NCI-H2227 (cell line): ENCODE data around the gene OSBPL5.

Experiments
- DNase-seq: peaks from one replicate; lab custom pipeline; 2025; ENCODE audit not compliant: unreplicated experiment; lab: John Stamatoyannopoulos, UW

Gene OSBPL5

DNA sequence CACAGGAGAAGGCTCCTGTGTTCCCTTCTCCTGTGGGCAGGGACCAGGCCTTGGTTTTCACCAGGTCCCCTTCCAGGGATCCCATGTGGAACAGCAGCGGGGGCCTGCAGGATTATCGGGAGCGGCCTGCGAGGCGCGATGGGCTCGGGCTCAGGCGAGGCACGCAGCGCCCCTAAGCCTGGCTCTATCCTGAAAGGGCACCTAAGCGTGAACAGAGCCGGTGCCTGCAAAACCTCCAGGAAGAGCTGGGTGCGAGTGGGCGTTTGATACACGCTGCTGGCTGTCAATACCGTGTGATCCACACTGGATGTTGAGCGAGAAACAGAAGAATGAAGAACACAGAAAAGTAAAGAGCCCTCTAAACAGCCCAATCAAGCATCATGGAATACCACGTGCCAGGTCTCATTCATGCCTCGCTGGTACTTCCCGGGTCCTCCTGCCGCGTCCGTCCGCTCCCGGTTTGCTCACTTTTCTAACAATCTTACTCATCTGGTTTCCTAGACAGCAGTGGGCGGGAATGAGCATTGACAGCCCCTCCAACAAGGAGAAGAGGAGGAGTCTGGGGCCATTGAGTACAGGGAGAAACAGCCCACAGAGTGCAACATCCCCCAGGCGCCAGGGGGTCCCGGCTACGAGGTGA, 12.5 kb downstream of the OSBPL5 start:
- no peak for DNase-seq

GRCh38 chr11:3150726-3151125, 14.4 kb downstream of the OSBPL5 start:
- DNase-seq = no peak

- no peak for DNase-seq
Measured at GRCh38 chr11:3149852-3150188, 15.3 kb downstream of the OSBPL5 start.

GRCh38 chr11:3148990-3149851, 15.9 kb downstream of the OSBPL5 start:
- DNase-seq = no peak

- no peak for DNase-seq
Measured at GRCh38 chr11:3148255-3148989, 16.7 kb downstream of the OSBPL5 start.

DNA sequence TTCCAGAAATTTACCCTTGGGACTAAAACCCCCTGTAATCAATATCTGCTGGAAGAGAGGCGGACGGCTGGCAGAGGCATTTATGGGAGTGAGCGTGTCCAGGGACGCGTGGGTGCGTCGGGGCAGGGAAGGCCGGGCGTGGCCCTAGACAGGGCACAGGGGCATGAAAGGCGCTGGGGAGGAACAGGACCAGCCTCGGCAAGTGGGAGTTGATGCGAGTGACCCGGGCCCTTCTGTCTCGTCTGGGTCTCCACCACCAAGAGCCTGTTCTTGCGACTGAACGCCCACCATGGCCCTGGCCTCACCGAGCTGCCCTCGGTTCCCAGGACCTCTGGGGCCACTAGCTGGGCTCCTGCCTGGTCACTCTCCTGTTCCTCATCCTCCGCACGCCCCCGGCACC, 17.5 kb downstream of the OSBPL5 start:
- DNase-seq = no peak

DNA sequence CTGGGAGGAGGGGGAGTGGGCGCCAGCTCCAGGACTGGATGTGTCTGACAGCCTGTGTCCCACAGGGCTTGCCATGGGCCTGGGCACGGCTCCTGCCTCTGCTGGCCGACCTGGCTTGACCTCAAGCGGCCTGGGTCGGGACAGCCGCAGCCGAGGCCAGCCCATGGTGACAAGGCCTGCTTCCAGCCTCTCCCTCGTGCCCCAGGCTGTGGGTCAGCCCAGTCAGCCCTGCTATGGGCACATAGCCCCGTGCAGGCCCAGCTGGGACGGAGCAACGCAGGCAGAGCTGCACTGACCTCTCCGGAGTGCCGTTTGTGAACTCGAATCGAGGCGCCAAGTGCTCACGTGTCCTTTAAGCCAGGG, 17.9 kb downstream of the OSBPL5 start:
- no peak for DNase-seq

GRCh38 chr11:3146612-3147256, 18.4 kb downstream of the OSBPL5 start:
- DNase-seq = no peak

DNA sequence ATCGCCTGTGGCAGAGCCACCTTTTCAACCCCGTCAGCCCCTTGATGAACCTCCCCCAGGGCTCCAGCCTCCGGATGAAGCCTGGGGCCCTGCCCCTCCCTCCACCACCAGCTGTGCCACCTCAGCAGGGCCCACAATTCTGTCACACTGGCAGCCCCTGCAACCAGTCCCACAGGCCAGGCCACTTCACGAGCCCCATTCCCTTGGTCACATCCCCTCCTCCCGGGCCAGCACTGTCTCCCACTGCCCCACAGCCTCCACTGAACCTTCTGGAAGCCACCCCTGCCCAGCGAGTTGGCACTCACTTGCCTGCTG, 19.9 kb downstream of the OSBPL5 start:
- no peak for DNase-seq

DNA sequence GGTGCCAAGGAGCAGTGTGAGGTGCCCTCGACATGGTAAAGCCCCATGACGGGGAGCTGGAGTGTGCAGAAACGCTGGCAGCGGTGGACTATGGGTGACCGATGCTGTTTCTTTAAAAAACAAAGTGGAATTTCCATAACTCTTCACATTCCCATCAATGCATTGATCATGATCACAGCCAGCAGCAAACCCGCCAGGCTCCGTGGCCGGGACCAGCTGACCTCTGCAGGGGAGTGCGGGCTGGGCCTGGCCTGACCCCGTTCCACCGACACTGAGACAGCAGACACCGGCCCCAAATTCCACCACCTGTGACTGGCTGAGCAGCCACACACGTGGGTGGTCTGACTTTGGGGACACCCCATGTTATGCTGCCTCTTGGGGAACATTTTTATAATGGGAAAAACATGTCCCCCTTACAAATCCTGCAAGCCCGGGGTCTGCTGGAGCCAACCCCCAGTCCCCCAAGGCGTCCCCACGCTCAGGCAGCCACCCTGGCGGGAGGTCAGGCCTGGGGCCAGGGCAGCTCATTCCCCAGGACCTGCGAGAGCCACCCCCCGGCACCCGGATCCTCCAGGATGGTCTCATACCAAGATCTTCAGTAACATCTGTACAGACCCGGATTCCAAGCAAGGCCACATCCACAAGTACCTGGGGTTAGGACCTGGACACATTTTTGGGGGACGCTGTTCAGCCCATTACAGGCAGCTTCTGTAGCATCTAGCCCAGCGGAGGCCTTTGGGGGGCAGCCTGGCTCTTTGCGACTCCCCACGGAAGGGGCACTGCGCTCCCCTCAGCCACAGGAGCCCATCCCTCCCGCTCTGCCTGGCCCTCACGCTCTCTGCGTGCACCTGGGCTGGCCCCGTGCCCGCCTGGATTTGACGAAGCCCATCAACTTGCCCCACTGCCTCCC, 20.6 kb downstream of the OSBPL5 start:
- no peak for DNase-seq

DNA sequence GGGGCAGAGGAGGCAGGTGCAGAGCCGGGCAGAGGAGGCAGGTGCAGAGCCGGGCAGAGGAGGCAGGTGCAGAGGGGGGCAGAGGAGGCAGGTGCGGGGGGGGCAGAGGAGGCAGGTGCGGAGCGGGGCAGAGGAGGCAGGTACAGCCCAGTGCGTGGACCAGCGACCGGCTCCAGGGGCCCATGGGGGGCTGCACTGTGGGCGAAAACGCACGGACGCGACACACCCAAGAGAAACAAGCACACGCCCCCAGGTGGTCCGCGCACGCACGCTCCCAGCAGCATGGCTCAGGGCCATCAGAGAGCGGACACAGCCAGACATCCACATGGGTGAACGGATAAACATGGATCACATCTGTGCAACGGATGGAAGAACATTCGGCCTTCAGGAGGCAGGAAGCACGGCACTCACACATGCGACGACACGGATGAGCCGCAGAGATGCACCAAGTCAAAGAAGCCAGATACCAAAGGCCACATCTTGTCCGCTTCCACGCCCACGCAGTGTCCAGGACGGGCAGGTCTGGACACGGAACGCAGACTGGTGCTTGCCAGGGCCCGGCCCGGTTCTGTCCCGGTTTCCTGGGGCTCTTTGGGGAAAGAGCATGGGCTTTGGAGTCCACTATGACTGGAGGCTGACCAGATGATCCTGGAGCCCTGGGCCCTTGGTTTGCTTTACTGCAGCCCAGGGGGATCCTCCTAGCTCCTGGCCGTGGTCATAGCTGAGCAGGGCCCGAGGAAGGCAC, 21.8 kb downstream of the OSBPL5 start:
- no peak for DNase-seq

DNA sequence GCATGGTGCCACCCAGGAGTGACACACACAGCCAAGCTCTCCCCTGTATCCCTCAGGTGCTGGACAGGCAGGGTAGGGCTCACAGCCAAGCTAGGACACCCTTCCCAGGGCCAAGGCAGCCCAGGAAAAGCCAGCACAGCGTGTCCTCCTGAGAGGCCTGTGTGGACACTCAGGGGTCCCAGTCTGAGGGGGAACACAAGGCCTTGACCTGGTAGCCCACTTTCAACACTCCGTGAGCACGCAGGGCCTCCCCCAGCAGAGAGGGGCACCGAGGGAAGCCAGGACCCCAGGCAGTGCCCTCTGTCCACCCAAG, 24.9 kb downstream of the OSBPL5 start:
- no peak for DNase-seq

DNA sequence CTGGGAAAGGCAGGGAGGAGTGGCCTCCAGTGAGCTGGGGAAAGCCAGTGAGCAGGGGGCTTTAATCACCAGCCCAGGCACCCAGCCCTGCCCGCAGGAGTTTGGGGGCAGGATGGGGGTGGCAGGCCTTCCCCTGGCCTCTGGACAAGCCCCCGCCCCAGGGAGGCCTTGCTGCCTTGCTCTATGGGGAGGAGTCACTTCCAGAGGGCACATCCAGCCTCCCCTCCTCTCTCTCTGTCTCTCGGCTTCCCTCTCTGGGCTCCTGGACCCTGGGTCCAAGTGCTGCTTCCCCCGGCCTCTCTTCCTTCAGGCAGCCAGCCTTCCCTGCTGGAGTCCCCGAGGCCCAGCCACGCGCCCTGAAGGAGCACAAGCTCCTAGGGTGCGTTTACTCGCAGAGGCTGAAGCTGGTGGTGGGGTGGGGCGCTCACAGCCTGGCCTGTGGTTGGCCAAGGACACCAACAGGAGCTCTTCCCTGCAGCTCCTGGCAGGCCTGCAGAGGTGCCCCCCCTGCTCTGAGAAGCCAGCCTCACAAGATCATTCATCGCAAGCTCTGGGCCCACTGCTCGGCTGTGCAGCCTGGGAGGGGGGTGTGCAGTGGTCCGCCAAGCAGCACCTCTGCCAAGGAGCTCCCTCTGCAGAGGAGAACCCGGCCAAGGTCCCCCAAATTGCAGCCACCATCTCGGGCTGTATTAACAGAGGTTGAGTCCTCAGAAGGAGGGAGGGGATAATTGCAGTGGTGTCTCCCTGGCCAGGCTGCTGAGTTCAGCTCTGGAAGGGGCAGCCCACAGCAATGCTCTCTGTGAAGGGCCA, 25.4 kb downstream of the OSBPL5 start:
- DNase-seq = no peak

DNA sequence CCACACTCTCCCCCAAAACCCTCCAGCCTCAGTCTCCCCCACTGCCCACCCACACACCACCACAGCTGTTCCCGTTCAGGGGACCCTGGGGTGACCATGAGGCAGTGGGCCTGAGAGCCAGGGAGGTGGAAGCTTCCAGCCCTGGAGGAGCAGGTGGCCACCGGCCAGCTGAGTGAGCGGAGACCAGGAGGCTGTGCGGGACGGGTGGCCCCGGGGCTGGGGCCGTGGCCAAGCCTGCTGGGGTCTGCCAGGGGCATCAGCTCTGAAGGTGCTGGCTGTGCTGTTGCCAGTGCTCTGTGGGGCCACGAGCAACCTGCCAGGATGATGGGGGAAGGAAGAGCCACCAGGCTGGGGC, 26.0 kb downstream of the OSBPL5 start:
- no peak for DNase-seq

DNA sequence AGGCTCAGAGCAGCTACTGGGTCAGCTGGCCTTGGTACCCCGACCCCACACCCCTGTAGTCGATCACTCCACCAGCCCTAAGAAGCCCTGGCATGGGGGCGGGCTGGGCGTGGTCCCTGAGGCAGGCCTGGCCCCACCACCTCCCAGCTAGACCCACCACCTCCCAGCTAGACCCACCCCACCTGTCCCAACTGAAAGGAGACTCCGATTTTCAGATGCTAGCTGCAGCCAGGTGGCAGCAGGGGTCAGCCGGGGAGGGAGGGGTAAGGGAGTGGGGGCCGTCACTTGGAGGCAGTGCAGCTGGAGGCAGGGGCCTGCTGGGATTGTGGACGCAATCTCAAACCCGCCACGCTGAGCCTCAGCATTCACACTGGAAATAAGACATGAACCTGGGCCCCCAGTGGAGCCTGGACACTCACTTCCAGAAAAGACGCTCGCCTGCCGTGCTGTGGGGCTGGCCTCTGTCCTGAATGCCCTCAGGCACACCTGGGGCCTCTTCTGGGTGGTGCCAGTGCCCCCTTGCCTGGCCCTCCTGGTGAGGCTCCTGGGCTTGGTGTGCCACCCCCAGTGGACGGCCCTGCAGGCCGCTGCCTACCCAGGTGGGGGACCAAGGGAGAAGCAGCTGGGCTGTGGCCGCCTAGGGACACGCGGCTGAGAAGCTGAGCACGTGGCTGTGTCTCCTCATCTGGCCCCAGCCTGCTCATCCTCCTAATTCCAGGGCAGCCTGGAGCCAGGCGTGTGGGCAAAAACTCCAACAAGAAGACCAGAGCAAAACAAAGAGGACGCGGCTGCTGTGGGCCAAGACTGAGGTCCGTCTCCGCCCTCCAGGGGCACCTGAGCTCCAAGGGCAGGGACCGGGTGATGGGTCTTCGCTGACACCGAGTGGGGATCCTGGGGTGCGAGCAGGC, 26.7 kb downstream of the OSBPL5 start:
- DNase-seq = no peak

DNA sequence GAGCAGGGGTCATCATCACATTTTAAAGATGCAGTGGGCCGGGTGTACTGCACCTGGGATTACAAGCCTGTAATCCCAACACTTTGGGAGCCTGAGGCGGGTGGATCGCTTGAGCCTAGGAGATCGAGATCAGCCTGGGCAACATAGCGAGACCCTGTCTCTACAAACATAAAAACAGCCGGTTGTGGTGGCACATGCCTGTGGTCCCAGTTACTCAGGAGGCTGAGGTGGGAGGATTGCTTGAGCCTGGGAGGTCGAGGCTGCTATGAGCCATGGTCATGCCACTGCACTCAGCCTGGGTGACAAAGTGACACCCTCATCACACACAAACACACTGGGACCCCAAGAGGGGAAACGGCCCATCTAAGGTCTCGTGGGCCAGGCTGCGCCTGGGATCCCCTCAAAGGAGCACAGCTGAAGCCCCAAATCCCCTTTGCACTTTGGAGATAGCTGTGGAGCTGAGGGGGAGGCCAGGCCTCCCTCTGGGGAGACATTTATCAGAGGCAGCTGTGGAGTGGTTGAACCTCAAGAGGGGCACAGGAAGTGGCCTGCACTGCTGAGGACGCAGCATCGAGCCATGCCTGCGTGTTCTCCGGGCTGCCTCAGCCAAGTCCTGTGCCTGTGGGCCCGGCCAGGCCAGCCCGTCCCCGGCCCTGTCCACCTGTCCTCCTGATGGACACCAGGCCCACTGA, 27.5 kb downstream of the OSBPL5 start:
- DNase-seq = no peak

- DNase-seq = no peak
Measured at GRCh38 chr11:3136546-3137455, 28.3 kb downstream of the OSBPL5 start.
